IMR-90 (cell line): ENCODE data around the gene UQCRC2. TPM values are rescaled to one million over a fixed set of nuclear protein-coding genes. Genes with fewer than 3 reads are reported as not detected.

Experiments
- ATAC-seq: fragments of 200-7000 bp; cut with Tn5 transposase; 2 replicates; pipeline ENCODE4 v1.9.1; 2020; ENCODE audit warnings: low read depth, mild to moderate bottlenecking, moderate library complexity
- BruUV-seq: library from RNA; stranded (reverse); fragments of 400-500 nt; replicated peaks from 2 replicates; lab custom pipeline; 2021; lab: Mats Ljungman, UMichigan
- CTCF ChIA-PET: fragments of 300-600 bp; formaldehyde crosslinking; extraction: SDS; loops from one replicate; lab custom pipeline; 2021; ENCODE audit warnings: antibody characterized with exemption; lab: Yijun Ruan, JAX
- POLR2A ChIA-PET: fragments of 300-600 bp; sonication (Branson Sonifier 250); formaldehyde crosslinking; loops from one replicate; lab custom pipeline; 2022; ENCODE audit warnings: antibody characterized with exemption; ENCODE audit not compliant: unreplicated experiment; lab: Charles Lee
- DNase-seq: peaks from one replicate; pipeline ENCODE4 v3.0.0; 2013
- H2AFZ ChIP-seq: replicated peaks from 2 replicates; pipeline ENCODE3; 2013; ENCODE audit warnings: low read length, mild to moderate bottlenecking; ENCODE audit not compliant: poor library complexity
- H2AK5ac ChIP-seq: 2 replicates; pipeline ENCODE4 v1.6.1; 2013; ENCODE audit warnings: low read depth, low read length, inconsistent platforms
- H2AK9ac ChIP-seq: replicated peaks from 2 replicates; pipeline ENCODE3; 2013; ENCODE audit warnings: mild to moderate bottlenecking, low read depth, low read length, moderate library complexity; ENCODE audit not compliant: poor library complexity
- H2BK120ac ChIP-seq: 2 replicates; pipeline ENCODE4 v1.6.1; 2013; ENCODE audit warnings: low read depth, low read length, inconsistent platforms
- H2BK15ac ChIP-seq: 3 replicates; pipeline ENCODE4 v1.6.1; 2013; ENCODE audit warnings: low read depth, low read length, inconsistent platforms
- H2BK20ac ChIP-seq: 2 replicates; pipeline ENCODE4 v1.6.1; 2013; ENCODE audit warnings: low read depth, mild to moderate bottlenecking, inconsistent platforms, low read length, moderate library complexity
- H2BK5ac ChIP-seq: 2 replicates; pipeline ENCODE4 v1.6.1; 2013; ENCODE audit warnings: mild to moderate bottlenecking, low read depth, low read length, inconsistent platforms; ENCODE audit not compliant: poor library complexity, severe bottlenecking
- H3K14ac ChIP-seq: replicated peaks from 2 replicates; pipeline ENCODE4 v1.6.1; 2013; ENCODE audit warnings: low read depth, low read length, inconsistent platforms
- H3K18ac ChIP-seq: 2 replicates; pipeline ENCODE4 v1.6.1; 2013; ENCODE audit warnings: low read depth, low read length, control low read depth
- H3K23ac ChIP-seq: 2 replicates; pipeline ENCODE4 v1.6.1; 2013; ENCODE audit warnings: low read depth, low read length, inconsistent platforms
- H3K27ac ChIP-seq: 2 replicates; pipeline ENCODE4 v1.5.1; 2013; ENCODE audit warnings: mild to moderate bottlenecking, control low read depth, low read length; ENCODE audit not compliant: insufficient read depth
- H3K27me3 ChIP-seq: 2 replicates; pipeline ENCODE4 v1.6.1; 2013; ENCODE audit warnings: low read length; ENCODE audit not compliant: control insufficient read depth, insufficient read depth
- H3K36me3 ChIP-seq: 2 replicates; pipeline ENCODE4 v1.6.1; 2013; ENCODE audit warnings: low read length, mixed read lengths; ENCODE audit not compliant: control insufficient read depth, insufficient read depth
- H3K4ac ChIP-seq: 2 replicates; pipeline ENCODE4 v1.6.1; 2013; ENCODE audit warnings: low read depth, low read length, inconsistent platforms
- H3K4me1 ChIP-seq: 2 replicates; pipeline ENCODE4 v1.6.1; 2013; ENCODE audit warnings: low read length, mixed read lengths; ENCODE audit not compliant: control insufficient read depth, insufficient read depth
- H3K4me2 ChIP-seq: 2 replicates; pipeline ENCODE4 v1.6.1; 2013; ENCODE audit warnings: low read depth, mild to moderate bottlenecking, control low read depth, low read length, moderate library complexity
- H3K4me3 ChIP-seq: 2 replicates; pipeline ENCODE4 v1.5.1; 2013; ENCODE audit warnings: low read depth, mild to moderate bottlenecking, control low read depth, low read length, moderate library complexity; ENCODE audit not compliant: insufficient read depth
- H3K56ac ChIP-seq: 2 replicates; pipeline ENCODE4 v1.6.1; 2013; ENCODE audit warnings: low read length, inconsistent platforms; ENCODE audit not compliant: insufficient read depth; ENCODE audit errors: extremely low read depth
- H3K79me1 ChIP-seq, 2 experiments: 2 replicates each; pipeline ENCODE4 v1.6.1; 2013; ENCODE audit warnings: low read length in 2 of 2, inconsistent platforms in 1 of 2, low read depth in 1 of 2
- H3K9ac ChIP-seq: 2 replicates; pipeline ENCODE4 v1.6.1; 2013; ENCODE audit warnings: low read depth, low read length, control low read depth
- H3K9me1 ChIP-seq: 2 replicates; pipeline ENCODE4 v1.6.1; 2013; ENCODE audit warnings: low read length, inconsistent platforms; ENCODE audit not compliant: insufficient read depth
- H3K9me3 ChIP-seq: 2 replicates; pipeline ENCODE4 v1.6.1; 2013; ENCODE audit warnings: low read length; ENCODE audit not compliant: control insufficient read depth, insufficient read depth
- H4K20me1 ChIP-seq: 2 replicates; pipeline ENCODE4 v1.6.1; 2013; ENCODE audit warnings: low read length, inconsistent platforms; ENCODE audit not compliant: insufficient read depth
- H4K5ac ChIP-seq: 2 replicates; pipeline ENCODE4 v1.6.1; 2013; ENCODE audit warnings: mild to moderate bottlenecking, low read depth, low read length, control low read depth
- H4K8ac ChIP-seq, 2 experiments: 2 replicates each; pipeline ENCODE4 v1.6.1; 2013; ENCODE audit warnings: low read depth in 2 of 2, low read length in 2 of 2, control low read depth in 1 of 2, inconsistent platforms in 1 of 2
- H4K91ac ChIP-seq: 2 replicates; pipeline ENCODE4 v1.6.1; 2013; ENCODE audit warnings: low read depth, low read length, inconsistent platforms; ENCODE audit not compliant: insufficient read depth
- BHLHE40 ChIP-seq: fragments of 150-350 bp; IDR thresholded peaks from 2 replicates; pipeline ENCODE4 v1.6.1; 2016; ENCODE audit warnings: mild to moderate bottlenecking, low read depth, low read length
- CEBPB ChIP-seq: IDR thresholded peaks from 2 replicates; pipeline ENCODE4 v1.6.1; 2012; ENCODE audit warnings: low read depth, low read length, improper control_type of control experiment
- CHD1 ChIP-seq: IDR thresholded peaks from 2 replicates; pipeline ENCODE4 v1.6.1; 2012; ENCODE audit warnings: low read depth, low read length, improper control_type of control experiment
- CTCF ChIP-seq: conservative IDR thresholded peaks from 2 replicates; pipeline ENCODE4 v1.5.1; 2012; ENCODE audit warnings: mild to moderate bottlenecking, low read depth, low read length, improper control_type of control experiment
- FOS ChIP-seq: fragments of 150-350 bp; IDR thresholded peaks from 2 replicates; pipeline ENCODE4 v1.6.1; 2016; ENCODE audit warnings: low read depth, low read length
- MAFK ChIP-seq: IDR thresholded peaks from 2 replicates; pipeline ENCODE4 v1.6.1; 2012; ENCODE audit warnings: low read depth, low read length, improper control_type of control experiment
- MAZ ChIP-seq: IDR thresholded peaks from 2 replicates; pipeline ENCODE4 v1.6.1; 2012; ENCODE audit warnings: low read depth, mild to moderate bottlenecking, low read length, improper control_type of control experiment, moderate library complexity, borderline replicate concordance
- NFE2L2 ChIP-seq: fragments of 150-350 bp; IDR thresholded peaks from 2 replicates; pipeline ENCODE4 v1.6.1; 2016; ENCODE audit warnings: low read depth, mild to moderate bottlenecking, low read length
- POLR2A ChIP-seq: IDR thresholded peaks from 2 replicates; pipeline ENCODE4 v1.6.1; 2012; ENCODE audit warnings: mild to moderate bottlenecking, low read depth, low read length
- RAD21 ChIP-seq: IDR thresholded peaks from 2 replicates; pipeline ENCODE4 v1.6.1; 2012; ENCODE audit warnings: low read length, improper control_type of control experiment
- RCOR1 ChIP-seq: IDR thresholded peaks from 2 replicates; pipeline ENCODE4 v1.6.1; 2012; ENCODE audit warnings: mild to moderate bottlenecking, low read length, improper control_type of control experiment; ENCODE audit not compliant: insufficient replicate concordance
- RFX5 ChIP-seq: IDR thresholded peaks from 2 replicates; pipeline ENCODE4 v1.8.0; 2012; ENCODE audit warnings: low read depth, mild to moderate bottlenecking, low read length, moderate library complexity
- SMC3 ChIP-seq: fragments of 150-350 bp; IDR thresholded peaks from 2 replicates; pipeline ENCODE4 v1.6.1; 2016; ENCODE audit warnings: low read depth, mild to moderate bottlenecking, antibody characterized with exemption, low read length, moderate library complexity
- USF2 ChIP-seq: fragments of 150-350 bp; IDR thresholded peaks from 2 replicates; pipeline ENCODE4 v1.6.1; 2017; ENCODE audit warnings: mild to moderate bottlenecking, antibody characterized with exemption, low read length, low read depth
- WGBS, 2 experiments: methylation state at CpG; one replicate each; pipeline versions ENCODE4 v1.1.5 to v1.1.7; 2013; ENCODE audit warnings: missing lambda C conversion rate in 2 of 2; ENCODE audit not compliant: insufficient read length in 1 of 2; ENCODE audit errors: extremely low coverage in 2 of 2; 5-methylcytosine and 5-hydroxymethylcytosine counted together
- dilution Hi-C: fragments of 300-500 bp; cut with HindIII; formaldehyde crosslinking; loops from one replicate; pipeline ENCODE4 v1.14.3; 2018; ENCODE audit warnings: low sequenced_read_pairs; ENCODE audit not compliant: unreplicated experiment
- in situ Hi-C: fragments of 300-500 bp; cut with MboI; formaldehyde crosslinking; loops from 3 replicates; pipeline ENCODE4 v1.14.3; 2019; ENCODE audit warnings: low sequenced_read_pairs, inconsistent platforms, mixed read lengths
- intact Hi-C: fragments of 100-400 bp; cut with micrococcal nuclease; formaldehyde crosslinking; loops from 2 replicates; pipeline ENCODE4 v1.10.0; 2022
- polyA plus RNA-seq, 3 experiments: library from polyadenylated mRNA; depleted of rRNA; stranded (reverse); fragments of >200 nt; gene quantifications; 2 replicates each; pipeline ENCODE4 v1.2.3, GENCODE V29; 2012; ENCODE audit warnings: low replicate concordance in 1 of 3
- total RNA-seq: library from RNA; depleted of rRNA; stranded (reverse); fragments of >200 nt; gene quantifications from 2 replicates; pipeline ENCODE4 v1.2.3, GENCODE V29; 2012
- TF ChIP-seq, protein P1 (sequence below): fragments of 150-350 bp; IDR thresholded peaks from 2 replicates; pipeline ENCODE4 v1.6.1; 2016; ENCODE audit warnings: low read depth, mild to moderate bottlenecking, low read length, moderate library complexity, borderline replicate concordance

The UQCRC2 gene
- total and polyA plus RNA-seq, 2 of the 4 experiments (the other 2 are of a cell fraction): 191 to 284 TPM

DNA sequence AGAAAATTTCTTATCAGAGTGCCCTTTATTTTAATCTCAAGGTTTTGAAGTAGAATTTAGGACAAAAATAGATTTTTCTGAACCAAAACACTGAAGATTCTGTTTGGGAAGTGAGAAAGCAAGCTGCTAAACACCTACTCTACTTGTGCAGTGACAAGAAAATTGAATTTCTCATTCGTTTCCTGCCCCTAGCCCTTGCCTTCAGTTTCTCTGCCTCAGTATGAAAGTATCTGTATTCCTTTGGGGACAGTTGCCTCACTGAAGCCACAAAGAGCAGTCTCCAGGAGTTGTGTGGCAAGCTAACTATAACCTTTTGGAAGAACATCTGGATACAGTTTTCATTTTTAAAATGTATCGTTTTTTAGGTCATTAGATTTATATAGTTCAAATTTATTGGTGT lies 74.5 kb downstream of the UQCRC2 start:
- H2BK15ac ChIP-seq: peak overlapping the region; percentile 79; the same call in 2 of the 3 replicates
- H3K27ac ChIP-seq: peak overlapping the region; percentile 53; the same call in 1 of the 2 replicates
- peak overlapping the region; percentile 17; the same call in 1 of the 2 replicates for H4K5ac ChIP-seq
- BruUV-seq: no TSS peak
- in situ Hi-C loops (no loop called here), intact Hi-C loops (loop anchor here (2.0 kb wide), 1 partner anchor 21 kb away; no protein-coding TSS in a partner anchor), dilution Hi-C loops (no loop called here)
- H2AFZ ChIP-seq: no peak overlapping the region
- H3K4me3 ChIP-seq: no peak overlapping the region
- peaks cover 11% of the 10 kb centered on the region for H3K4me1 ChIP-seq
- peaks cover 6% of the 10 kb centered on the region; the same call in 1 of the 2 replicates for H4K20me1 ChIP-seq
- WGBS, 2 experiments: no CpG with 5 or more reads among the region's 2 CpGs
- H3K23ac ChIP-seq: peak overlapping the region; percentile 36; the same call in 1 of the 2 replicates
- peak overlapping the region; percentile 84 for H2AK5ac ChIP-seq
- peak overlapping the region; percentile 96 for H3K14ac ChIP-seq
- no peaks in the 10 kb centered on the region for H3K27me3 ChIP-seq
- H4K8ac ChIP-seq: peak overlapping the region; percentile 5 to 77; a peak in 2 of 4 replicates
- peak overlapping the region; percentile 56; the same call in 1 of the 2 replicates for H3K56ac ChIP-seq
- peak overlapping the region; percentile 96 for H2BK120ac ChIP-seq
- H3K18ac ChIP-seq: peak overlapping the region; percentile 33; the same call in 1 of the 2 replicates
- H3K9me3 ChIP-seq: no peaks in the 10 kb centered on the region
- H2BK5ac ChIP-seq: peak overlapping the region; percentile 82
- H3K4me2 ChIP-seq: peak overlapping the region; percentile 32
- peak overlapping the region; percentile 96 for H2BK20ac ChIP-seq
- H3K79me1 ChIP-seq: peaks cover 17 to 54% of the 10 kb centered on the region in 2 experiments
- H3K9ac ChIP-seq: 0 out of 2 replicates have a peak overlapping the region, but pooled peaks have one; percentile 12
- H2AK9ac ChIP-seq: no peak overlapping the region
- peak overlapping the region; percentile 97 for H3K4ac ChIP-seq
- H3K36me3 ChIP-seq: peaks cover 3% of the 10 kb centered on the region; the same call in 1 of the 2 replicates
- POLR2A ChIA-PET: no interaction called here
- peaks cover 2% of the 10 kb centered on the region; the same call in 1 of the 2 replicates for H3K9me1 ChIP-seq
- CTCF ChIA-PET: interaction anchor here (1.5 kb wide), 1 partner anchor 44 kb away, joined by 3 read pairs; no protein-coding TSS in a partner anchor
- no peak for DNase-seq
- no peak for ATAC-seq
- peak overlapping the region; percentile 54; the same call in 1 of the 2 replicates for H4K91ac ChIP-seq
- TF ChIP-seq RAD21: no peak
- TF ChIP-seq CEBPB: no peak
- TF ChIP-seq USF2: no peak
- no peak for TF ChIP-seq NFE2L2
- no peak for TF ChIP-seq POLR2A
- TF ChIP-seq, protein P1, sequence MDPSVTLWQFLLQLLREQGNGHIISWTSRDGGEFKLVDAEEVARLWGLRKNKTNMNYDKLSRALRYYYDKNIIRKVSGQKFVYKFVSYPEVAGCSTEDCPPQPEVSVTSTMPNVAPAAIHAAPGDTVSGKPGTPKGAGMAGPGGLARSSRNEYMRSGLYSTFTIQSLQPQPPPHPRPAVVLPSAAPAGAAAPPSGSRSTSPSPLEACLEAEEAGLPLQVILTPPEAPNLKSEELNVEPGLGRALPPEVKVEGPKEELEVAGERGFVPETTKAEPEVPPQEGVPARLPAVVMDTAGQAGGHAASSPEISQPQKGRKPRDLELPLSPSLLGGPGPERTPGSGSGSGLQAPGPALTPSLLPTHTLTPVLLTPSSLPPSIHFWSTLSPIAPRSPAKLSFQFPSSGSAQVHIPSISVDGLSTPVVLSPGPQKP: no peak
- no peak for TF ChIP-seq RCOR1
- TF ChIP-seq RFX5: no peak
- no peak for TF ChIP-seq SMC3
- no peak for TF ChIP-seq BHLHE40
- no peak for TF ChIP-seq CHD1
- TF ChIP-seq MAFK: no peak
- no peak for TF ChIP-seq MAZ
- TF ChIP-seq CTCF: no peak
- no peak for TF ChIP-seq FOS
